Spleen (tissue), 7 donors: ENCODE measurements around the gene RAB9B.

ENCODE experiments used
- POLR2A ChIP-seq, 3 donors: fragments of 450-650 bp; IDR thresholded peaks; one replicate each; pipeline ENCODE4 v1.5.1; 2017; ENCODE audit warnings: antibody characterized with exemption in 3 of 3, mild to moderate bottlenecking in 1 of 3
- POLR2AphosphoS5 ChIP-seq, 3 donors: sonication (generic); formaldehyde crosslinking; IDR thresholded peaks; one replicate each; pipeline ENCODE4 v1.5.1; 2017; ENCODE audit warnings: antibody characterized with exemption in 3 of 3
- TF ChIP-seq, protein P1 (sequence below), 11 experiments: fragments of 200-600 bp in 7 of 11; fragments of 450-650 bp in 4 of 11; sonication (generic) in 4 of 11; IDR thresholded peaks in 8 of 11; conservative IDR thresholded peaks in 3 of 11; 1 replicate in 7 of 11; 2 replicates in 4 of 11; pipeline versions ENCODE4 v1.4.0 to v1.8.0; 2016 to 2021; ENCODE audit warnings: antibody characterized with exemption in 11 of 11, inconsistent platforms in 4 of 11, mild to moderate bottlenecking in 1 of 11
- donor health status: DM: no; HTN: no; CAD: no; lungs with moderate emphysema.
- donor health status: DM: no; HTN: no; CAD: no.
- donor health status: DM: no; HTN: no; CAD: no.

DNA sequence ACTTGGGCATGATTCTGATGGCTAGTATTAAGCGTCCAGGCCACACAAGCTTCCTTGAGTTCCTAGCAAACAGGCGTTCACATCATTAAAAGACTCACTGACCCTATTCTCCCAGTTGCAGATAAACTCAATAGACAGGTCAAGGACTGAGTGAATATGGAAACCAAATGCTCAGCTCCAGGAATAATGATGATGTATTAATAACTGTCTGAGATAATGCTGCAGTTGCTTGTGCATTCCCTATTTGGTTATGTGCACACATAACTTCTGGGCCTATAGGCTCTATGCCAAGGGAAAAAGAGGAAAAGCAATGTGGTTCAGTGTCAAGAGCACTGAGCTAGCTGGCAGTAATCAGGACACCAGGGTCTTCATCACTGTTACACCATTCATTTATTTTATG is 3.5 kb downstream of the RAB9B start:
- no peak for TF ChIP-seq POLR2A (IDR thresholded peaks at IDR 0.05)
- TF ChIP-seq, protein P1, sequence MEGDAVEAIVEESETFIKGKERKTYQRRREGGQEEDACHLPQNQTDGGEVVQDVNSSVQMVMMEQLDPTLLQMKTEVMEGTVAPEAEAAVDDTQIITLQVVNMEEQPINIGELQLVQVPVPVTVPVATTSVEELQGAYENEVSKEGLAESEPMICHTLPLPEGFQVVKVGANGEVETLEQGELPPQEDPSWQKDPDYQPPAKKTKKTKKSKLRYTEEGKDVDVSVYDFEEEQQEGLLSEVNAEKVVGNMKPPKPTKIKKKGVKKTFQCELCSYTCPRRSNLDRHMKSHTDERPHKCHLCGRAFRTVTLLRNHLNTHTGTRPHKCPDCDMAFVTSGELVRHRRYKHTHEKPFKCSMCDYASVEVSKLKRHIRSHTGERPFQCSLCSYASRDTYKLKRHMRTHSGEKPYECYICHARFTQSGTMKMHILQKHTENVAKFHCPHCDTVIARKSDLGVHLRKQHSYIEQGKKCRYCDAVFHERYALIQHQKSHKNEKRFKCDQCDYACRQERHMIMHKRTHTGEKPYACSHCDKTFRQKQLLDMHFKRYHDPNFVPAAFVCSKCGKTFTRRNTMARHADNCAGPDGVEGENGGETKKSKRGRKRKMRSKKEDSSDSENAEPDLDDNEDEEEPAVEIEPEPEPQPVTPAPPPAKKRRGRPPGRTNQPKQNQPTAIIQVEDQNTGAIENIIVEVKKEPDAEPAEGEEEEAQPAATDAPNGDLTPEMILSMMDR (IDR thresholded peaks at IDR 0.05 in 8 of 11, conservative IDR thresholded peaks at IDR 0.05 in 3 of 11): no peak
- TF ChIP-seq POLR2AphosphoS5 (IDR thresholded peaks at IDR 0.05): no peak
